Large intestine (tissue), 3 donors: ENCODE results near the gene LPP. TPM values are rescaled to one million over a fixed set of nuclear protein-coding genes. Genes with fewer than 3 reads are reported as not detected.

Experiments
- DNase-seq, 2 donors: peaks; one replicate each; pipeline versions ENCODE4 v3.0.0 to v3.0.0-alpha.2; 2013
- H3K27ac ChIP-seq: one replicate; pipeline ENCODE4 v1.5.1; 2013; ENCODE audit warnings: low read length
- H3K27me3 ChIP-seq: 2 replicates; pipeline ENCODE4 v1.6.1; 2013; ENCODE audit warnings: low read length; ENCODE audit not compliant: control insufficient read depth, insufficient read depth
- H3K36me3 ChIP-seq: 2 replicates; pipeline ENCODE4 v1.6.1; 2013; ENCODE audit warnings: low read length; ENCODE audit not compliant: control insufficient read depth, insufficient read depth
- H3K4me1 ChIP-seq: one replicate; pipeline ENCODE4 v1.6.1; 2013; ENCODE audit warnings: low read length; ENCODE audit not compliant: control insufficient read depth, insufficient read depth
- H3K4me3 ChIP-seq: one replicate; pipeline ENCODE4 v1.5.1; 2013; ENCODE audit warnings: low read length
- H3K9me3 ChIP-seq: one replicate; pipeline ENCODE4 v1.6.1; 2013; ENCODE audit warnings: mild to moderate bottlenecking, low read depth, low read length, moderate library complexity; ENCODE audit not compliant: control insufficient read depth
- WGBS: methylation state at CpG from one replicate; pipeline ENCODE4 v1.1.5; 2013; ENCODE audit warnings: low lambda C conversion rate; ENCODE audit not compliant: insufficient coverage; 5-methylcytosine and 5-hydroxymethylcytosine counted together
- polyA plus RNA-seq: library from polyadenylated mRNA; unstranded; fragments of 120-200 nt; gene quantifications from one replicate; pipeline ENCODE4 v1.2.1, GENCODE V29; 2013

Gene LPP
- polyA plus RNA-seq, 1 donor, result 41.2 TPM

GRCh38 chr3:188670446-188670845, 516.5 kb downstream of the LPP start:
- no peak for DNase-seq
- no peaks in the 10 kb centered on the region for H3K36me3 ChIP-seq
- no peaks in the 10 kb centered on the region for H3K27me3 ChIP-seq
- no CpG with 5 or more reads among the region's 5 CpGs for WGBS
- no peaks in the 10 kb centered on the region for H3K9me3 ChIP-seq
- no peak overlapping the region for H3K4me3 ChIP-seq
- H3K27ac ChIP-seq, result no peak overlapping the region
- peaks cover 5% of the 10 kb centered on the region for H3K4me1 ChIP-seq

GRCh38 chr3:188671971-188672370, 518.0 kb downstream of the LPP start:
- H3K9me3 ChIP-seq, result no peaks in the 10 kb centered on the region
- H3K4me3 ChIP-seq, result no peak overlapping the region
- peaks cover 5% of the 10 kb centered on the region for H3K4me1 ChIP-seq
- H3K27ac ChIP-seq, result no peak overlapping the region
- no CpG with 5 or more reads among the region's 4 CpGs for WGBS
- DNase-seq, result no peak
- H3K27me3 ChIP-seq, result no peaks in the 10 kb centered on the region
- H3K36me3 ChIP-seq, result no peaks in the 10 kb centered on the region

GRCh38 chr3:188672840-188673239, 518.9 kb downstream of the LPP start:
- Histone ChIP-seq H3K9me3 (no peaks in the 10 kb centered on the region), H3K27me3 (no peaks in the 10 kb centered on the region), H3K36me3 (no peaks in the 10 kb centered on the region), H3K27ac (no peak overlapping the region), H3K4me3 (no peak overlapping the region), H3K4me1 (peaks cover 5% of the 10 kb centered on the region)
- no peak for DNase-seq
- WGBS, result 74% methylated on average over 3 of the region's 4 CpGs

- Histone ChIP-seq H3K4me1 (peaks cover 5% of the 10 kb centered on the region), H3K27ac (peak overlapping the region; percentile 42), H3K9me3 (no peaks in the 10 kb centered on the region), H3K36me3 (no peaks in the 10 kb centered on the region), H3K4me3 (no peak overlapping the region), H3K27me3 (no peaks in the 10 kb centered on the region)
- DNase-seq, result peak in 1 of 2 donors; percentile 31
- no CpG with 5 or more reads among the region's 1 CpG for WGBS
These were observed 519.8 kb downstream of the LPP start for GRCh38 chr3:188673646-188674186.

GRCh38 chr3:188674595-188674994, 520.6 kb downstream of the LPP start:
- Histone ChIP-seq H3K27me3 (no peaks in the 10 kb centered on the region), H3K4me3 (no peak overlapping the region), H3K27ac (peak overlapping the region; percentile 52), H3K9me3 (no peaks in the 10 kb centered on the region), H3K36me3 (no peaks in the 10 kb centered on the region), H3K4me1 (peaks cover 5% of the 10 kb centered on the region)
- peak; percentile 75 to 89 for DNase-seq
- WGBS, result no CpG with 5 or more reads among the region's 3 CpGs

GRCh38 chr3:188677344-188677743, 523.4 kb downstream of the LPP start:
- Histone ChIP-seq H3K36me3 (no peaks in the 10 kb centered on the region), H3K27me3 (no peaks in the 10 kb centered on the region), H3K27ac (no peak overlapping the region), H3K4me3 (no peak overlapping the region), H3K9me3 (no peaks in the 10 kb centered on the region), H3K4me1 (peaks cover 8% of the 10 kb centered on the region)
- WGBS, result no CpG with 5 or more reads among the region's 1 CpG
- no peak for DNase-seq

- DNase-seq, result no peak
- Histone ChIP-seq H3K36me3 (no peaks in the 10 kb centered on the region), H3K4me3 (no peak overlapping the region), H3K4me1 (peaks cover 21% of the 10 kb centered on the region), H3K27ac (no peak overlapping the region), H3K9me3 (no peaks in the 10 kb centered on the region), H3K27me3 (no peaks in the 10 kb centered on the region)
- no CpG with 5 or more reads among the region's 1 CpG for WGBS
These were observed 526.2 kb downstream of the LPP start for GRCh38 chr3:188680189-188680588.

- no CpG with 5 or more reads among the region's 3 CpGs for WGBS
- no peak for DNase-seq
- peaks cover 18% of the 10 kb centered on the region for H3K4me1 ChIP-seq
- no peaks in the 10 kb centered on the region for H3K27me3 ChIP-seq
- H3K9me3 ChIP-seq, result no peaks in the 10 kb centered on the region
- no peak overlapping the region for H3K27ac ChIP-seq
- no peaks in the 10 kb centered on the region for H3K36me3 ChIP-seq
- H3K4me3 ChIP-seq, result no peak overlapping the region
These were observed 526.6 kb downstream of the LPP start for GRCh38 chr3:188680605-188681004.

- no peak overlapping the region for H3K27ac ChIP-seq
- H3K9me3 ChIP-seq, result no peaks in the 10 kb centered on the region
- no peak for DNase-seq
- H3K36me3 ChIP-seq, result no peaks in the 10 kb centered on the region
- WGBS, result no CpG with 5 or more reads among the region's 4 CpGs
- no peak overlapping the region for H3K4me3 ChIP-seq
- H3K4me1 ChIP-seq, result peaks cover 18% of the 10 kb centered on the region
- no peaks in the 10 kb centered on the region for H3K27me3 ChIP-seq
These were observed 528.4 kb downstream of the LPP start for GRCh38 chr3:188682316-188682715.

- Histone ChIP-seq H3K27ac (peak overlapping the region; percentile 74), H3K9me3 (no peaks in the 10 kb centered on the region), H3K36me3 (no peaks in the 10 kb centered on the region), H3K27me3 (no peaks in the 10 kb centered on the region), H3K4me3 (no peak overlapping the region), H3K4me1 (peaks cover 18% of the 10 kb centered on the region)
- DNase-seq, result peak; percentile 40 to 75
- 100% methylated on average over 1 of the region's 3 CpGs for WGBS
These were observed 529.1 kb downstream of the LPP start for GRCh38 chr3:188683032-188683521.

- Histone ChIP-seq H3K27me3 (no peaks in the 10 kb centered on the region), H3K4me1 (peaks cover 18% of the 10 kb centered on the region), H3K9me3 (no peaks in the 10 kb centered on the region), H3K36me3 (no peaks in the 10 kb centered on the region), H3K4me3 (no peak overlapping the region), H3K27ac (peak overlapping the region; percentile 74)
- peak; percentile 47 to 73 for DNase-seq
- WGBS, result no CpG with 5 or more reads among the region's 2 CpGs
These were observed 530.3 kb downstream of the LPP start for GRCh38 chr3:188684276-188684675.
